Keratinocyte (primary cell): ENCODE results near the gene TALDO1. TPM values are rescaled to one million over a fixed set of nuclear protein-coding genes. Genes with fewer than 3 reads are reported as not detected.
A peak's percentile ranks its signal among the peaks of the same experiment; 100 is the strongest.

Experiments
- DNase-seq: peaks from one replicate; pipeline ENCODE4 v3.0.0-alpha.2; 2011; ENCODE audit warnings: low read depth, missing footprints, low spot score
- FAIRE-seq: peaks from 2 replicates; lab custom pipeline; 2011; peaks lifted over from hg19 to GRCh38; lab: Jason Lieb, UNC
- H2AFZ ChIP-seq: 2 replicates; pipeline ENCODE4 v1.6.0; 2012; ENCODE audit warnings: low read length, control low read depth, inconsistent platforms; ENCODE audit not compliant: control insufficient read depth
- H3K27ac ChIP-seq: 2 replicates; pipeline ENCODE4 v1.5.1; 2011; ENCODE audit warnings: low read length; ENCODE audit not compliant: control insufficient read depth, insufficient read depth
- H3K27me3 ChIP-seq: 3 replicates; pipeline ENCODE4 v1.6.0; 2011; ENCODE audit warnings: low read length; ENCODE audit not compliant: control insufficient read depth, insufficient read depth; ENCODE audit errors: extremely low read depth
- H3K36me3 ChIP-seq, 2 experiments: 2 replicates in 1 of 2; 3 replicates in 1 of 2; pipeline ENCODE4 v1.5.1; 2011; ENCODE audit warnings: low read length in 2 of 2, mild to moderate bottlenecking in 1 of 2; ENCODE audit not compliant: control insufficient read depth in 2 of 2, insufficient read depth in 2 of 2; ENCODE audit errors: extremely low read depth in 1 of 2
- H3K4me1 ChIP-seq: 3 replicates; pipeline ENCODE4 v1.5.1; 2011; ENCODE audit warnings: low read length; ENCODE audit not compliant: control insufficient read depth, insufficient read depth; ENCODE audit errors: extremely low read depth
- H3K4me2 ChIP-seq: 3 replicates; pipeline ENCODE4 v1.6.0; 2011; ENCODE audit warnings: low read depth, low read length; ENCODE audit not compliant: control insufficient read depth, insufficient read depth; ENCODE audit errors: extremely low read depth
- H3K4me3 ChIP-seq, 3 experiments: fragments of 200-600 bp in 1 of 3; sonication (generic) in 1 of 3; 2 replicates in 2 of 3; 3 replicates in 1 of 3; pipeline ENCODE4 v1.5.1; 2011 to 2016; ENCODE audit warnings: low read length in 3 of 3, mild to moderate bottlenecking in 3 of 3, control low read depth in 2 of 3, inconsistent platforms in 1 of 3, low read depth in 1 of 3, mixed read lengths in 1 of 3, mixed run types in 1 of 3, moderate library complexity in 1 of 3; ENCODE audit not compliant: control insufficient read depth in 2 of 3, insufficient read depth in 2 of 3; ENCODE audit errors: extremely low read depth in 1 of 3
- H3K79me2 ChIP-seq: 2 replicates; pipeline ENCODE4 v1.6.0; 2012; ENCODE audit warnings: low read length; ENCODE audit not compliant: control insufficient read depth, insufficient read depth
- H3K9ac ChIP-seq: 3 replicates; pipeline ENCODE4 v1.6.0; 2011; ENCODE audit warnings: low read length; ENCODE audit not compliant: control insufficient read depth, insufficient read depth; ENCODE audit errors: extremely low read depth
- H3K9me1 ChIP-seq: 3 replicates; pipeline ENCODE4 v1.6.0; 2011; ENCODE audit warnings: low read length; ENCODE audit not compliant: control insufficient read depth, insufficient read depth; ENCODE audit errors: extremely low read depth
- H3K9me3 ChIP-seq: 2 replicates; pipeline ENCODE4 v1.5.1; 2012; ENCODE audit warnings: low read depth, low read length; ENCODE audit not compliant: control insufficient read depth
- H4K20me1 ChIP-seq: 3 replicates; pipeline ENCODE4 v1.6.0; 2011; ENCODE audit warnings: low read length; ENCODE audit not compliant: control insufficient read depth, insufficient read depth; ENCODE audit errors: extremely low read depth
- CTCF ChIP-seq, 3 experiments: IDR thresholded peaks in 1 of 3; conservative IDR thresholded peaks in 1 of 3; optimal IDR thresholded peaks in 1 of 3; 2 replicates in 2 of 3; 3 replicates in 1 of 3; pipeline versions ENCODE3 to v1.5.1; 2011; ENCODE audit warnings: low read length in 3 of 3, mild to moderate bottlenecking in 3 of 3, moderate library complexity in 2 of 3, control low read depth in 1 of 3, inconsistent platforms in 1 of 3; ENCODE audit not compliant: insufficient read depth in 2 of 3; ENCODE audit errors: extremely low read depth in 1 of 3
- EZH2 ChIP-seq: IDR thresholded peaks from one replicate; pipeline ENCODE4 v1.6.1; 2012; ENCODE audit warnings: inconsistent platforms, mild to moderate bottlenecking, low read length, moderate library complexity
- dilution Hi-C: fragments of 300-500 bp; cut with MboI; formaldehyde crosslinking; loops from one replicate; pipeline ENCODE4 v1.7.0; 2020; ENCODE audit warnings: low sequenced_read_pairs; ENCODE audit not compliant: extremely low pct_ligation_motif_present
- polyA plus RNA-seq, 5 experiments: library from polyadenylated mRNA; depleted of rRNA in 3 of 5; stranded (reverse) in 3 of 5; stranded (forward) in 1 of 5; unstranded in 1 of 5; fragments of >200 nt; gene quantifications; 1 replicate in 1 of 5; 2 replicates in 3 of 5; 3 replicates in 1 of 5; pipeline versions ENCODE4 v1.2.1 to v1.2.3, GENCODE V29; 2011 to 2012; ENCODE audit warnings: missing spikeins in 2 of 5, low read depth in 1 of 5, low replicate concordance in 1 of 5

Gene TALDO1
- polyA plus RNA-seq, 1 donor (not counting 4 experiments of a cell fraction or from before 2014, with no cell fraction given): 162 TPM

GRCh38 chr11:796565-797295 lies 49.5 kb downstream of the TALDO1 start:
- no peaks in the 10 kb centered on the region for H4K20me1 ChIP-seq
- no peaks in the 10 kb centered on the region for H3K9me3 ChIP-seq
- peak overlapping the region; percentile 80 for H3K9ac ChIP-seq
- peak overlapping the region; percentile 13 for H2AFZ ChIP-seq
- no peaks in the 10 kb centered on the region for H3K27me3 ChIP-seq
- DNase-seq (no peak), FAIRE-seq (no peak)
- no peaks in the 10 kb centered on the region for H3K9me1 ChIP-seq
- H3K36me3 ChIP-seq: peaks cover 11 to 15% of the 10 kb centered on the region in 2 experiments
- peaks cover 17% of the 10 kb centered on the region for H3K4me1 ChIP-seq
- peak overlapping the region; percentile 70 for H3K27ac ChIP-seq
- H3K4me3 ChIP-seq: peak overlapping the region; percentile 84 to 89 (median 86)
- H3K4me2 ChIP-seq: peak overlapping the region; percentile 96
- TF ChIP-seq EZH2: no peak
- no peak for TF ChIP-seq CTCF (optimal IDR thresholded peaks at IDR 0.05 in 1 of 3, IDR thresholded peaks at IDR 0.05 in 1 of 3, conservative IDR thresholded peaks at IDR 0.05 in 1 of 3; ENCODE audit: extremely low read depth in 1 of 3, insufficient read depth in 2 of 3, low read length in 3 of 3)
- dilution Hi-C loops: no loop called here
- no peaks in the 10 kb centered on the region for H3K79me2 ChIP-seq

GRCh38 chr11:797296-798092 lies 50.2 kb downstream of the TALDO1 start:
- no peaks in the 10 kb centered on the region for H3K27me3 ChIP-seq
- peak overlapping the region; percentile 96 for H3K4me2 ChIP-seq
- peak overlapping the region; percentile 70 for H3K27ac ChIP-seq
- dilution Hi-C loops: no loop called here
- FAIRE-seq (peak; percentile 83), DNase-seq (no peak)
- H2AFZ ChIP-seq: peak overlapping the region; percentile 66
- peak overlapping the region; percentile 84 to 89 (median 86) for H3K4me3 ChIP-seq
- H4K20me1 ChIP-seq: no peaks in the 10 kb centered on the region
- peaks cover 7 to 18% of the 10 kb centered on the region in 2 experiments for H3K36me3 ChIP-seq
- H3K79me2 ChIP-seq: no peaks in the 10 kb centered on the region
- TF ChIP-seq EZH2 (no peak), CTCF (optimal IDR thresholded peaks at IDR 0.05 in 1 of 3, IDR thresholded peaks at IDR 0.05 in 1 of 3, conservative IDR thresholded peaks at IDR 0.05 in 1 of 3; ENCODE audit: extremely low read depth in 1 of 3, insufficient read depth in 2 of 3, low read length in 3 of 3) (no peak)
- H3K4me1 ChIP-seq: peaks cover 17% of the 10 kb centered on the region
- H3K9me3 ChIP-seq: no peaks in the 10 kb centered on the region
- H3K9ac ChIP-seq: peak overlapping the region; percentile 80
- H3K9me1 ChIP-seq: no peaks in the 10 kb centered on the region
